HCT116 (cell line): ENCODE data around the gene AWAT1. TPM values are rescaled to one million over a fixed set of nuclear protein-coding genes. Genes with fewer than 3 reads are reported as not detected.
A peak's percentile ranks its signal among the peaks of the same experiment; 100 is the strongest.

Experiments
- ATAC-seq: fragments of 200-7000 bp; cut with Tn5 transposase; 2 replicates; pipeline ENCODE4 v1.9.1; 2020; ENCODE audit warnings: mild to moderate bottlenecking, moderate library complexity
- BruUV-seq: library from RNA; stranded (reverse); fragments of 400-500 nt; replicated peaks from 2 replicates; lab custom pipeline; 2021; lab: Mats Ljungman, UMichigan
- CTCF ChIA-PET: fragments of 300-600 bp; sonication (Branson Sonifier 250); formaldehyde crosslinking; loops from one replicate; lab custom pipeline; 2021; ENCODE audit warnings: antibody characterized with exemption; lab: Charles Lee
- POLR2A ChIA-PET: fragments of 300-600, 350-600 bp; sonication (Branson Sonifier 250); formaldehyde crosslinking; loops from one replicate; lab custom pipeline; 2021; ENCODE audit warnings: antibody characterized with exemption; lab: Charles Lee
- RAD21 ChIA-PET, 2 experiments: fragments of 300-600 bp; sonication (Branson Sonifier 250); formaldehyde crosslinking; loops; one replicate each; lab custom pipeline; 2023; ENCODE audit warnings: low total read pairs in 2 of 2; ENCODE audit not compliant: uncharacterized antibody in 2 of 2, unreplicated experiment in 2 of 2, low non-redundant PET in 1 of 2; lab: Charles Lee
- DNase-seq: peaks from one replicate; pipeline ENCODE4 v3.0.0-alpha.2; 2010; ENCODE audit warnings: low read depth, low spot score
- H2AFZ ChIP-seq: fragments of 200-600 bp; shearing (Covaris generic), sonication (generic); 2 replicates; pipeline ENCODE4 v1.6.1; 2017; ENCODE audit warnings: low read depth, mixed run types, mixed read lengths, antibody characterized with exemption, low read length; ENCODE audit not compliant: poor library complexity, severe bottlenecking
- H3K27ac ChIP-seq: 2 replicates; pipeline ENCODE4 v1.5.1; 2012; ENCODE audit warnings: low read depth, low read length
- H3K27me3 ChIP-seq: fragments of 200-600 bp; sonication (generic); 2 replicates; pipeline ENCODE4 v1.6.1; 2016; ENCODE audit warnings: mixed run types, low read length, mixed read lengths; ENCODE audit not compliant: insufficient read depth
- H3K36me3 ChIP-seq, 2 experiments: fragments of 200-500 bp in 1 of 2; fragments of 200-600 bp in 1 of 2; sonication (Bioruptor generic) in 1 of 2; sonication (generic) in 1 of 2; 2 replicates each; pipeline versions ENCODE4 v1.5.1 to v1.6.1; 2014 to 2016; ENCODE audit warnings: low read length in 2 of 2, inconsistent platforms in 1 of 2, mixed read lengths in 1 of 2, mixed run types in 1 of 2; ENCODE audit not compliant: insufficient read depth in 2 of 2, control insufficient read depth in 1 of 2
- H3K4me1 ChIP-seq, 2 experiments: fragments of 200-600 bp in 1 of 2; sonication (generic) in 1 of 2; 2 replicates each; pipeline versions ENCODE4 v1.5.1 to v1.6.1; 2012 to 2017; ENCODE audit warnings: low read length in 2 of 2, inconsistent platforms in 1 of 2, mild to moderate bottlenecking in 1 of 2, mixed read lengths in 1 of 2, mixed run types in 1 of 2, moderate library complexity in 1 of 2; ENCODE audit not compliant: insufficient read depth in 2 of 2, control insufficient read depth in 1 of 2
- H3K4me2 ChIP-seq: fragments of 200-600 bp; sonication (generic); 2 replicates; pipeline ENCODE4 v1.6.1; 2017; ENCODE audit warnings: mixed run types, low read length, mixed read lengths
- H3K4me3 ChIP-seq, 2 experiments: fragments of 200-600 bp in 1 of 2; sonication (generic) in 1 of 2; replicated peaks in 1 of 2; 2 replicates each; pipeline ENCODE4 v1.5.1; 2011 to 2016; ENCODE audit warnings: low read length in 2 of 2, control low read depth in 1 of 2, low read depth in 1 of 2, mild to moderate bottlenecking in 1 of 2, mixed read lengths in 1 of 2, mixed run types in 1 of 2
- H3K79me2 ChIP-seq: fragments of 200-600 bp; sonication (generic); 2 replicates; pipeline ENCODE4 v1.6.1; 2017; ENCODE audit warnings: mild to moderate bottlenecking, mixed run types, low read length, moderate library complexity, mixed read lengths; ENCODE audit not compliant: insufficient read depth
- H3K9ac ChIP-seq: fragments of 200-600 bp; sonication (generic); 2 replicates; pipeline ENCODE4 v1.6.1; 2016; ENCODE audit warnings: low read length, mixed read lengths
- H3K9me2 ChIP-seq: fragments of 200-600 bp; sonication (generic), shearing (Covaris generic); 2 replicates; pipeline ENCODE4 v1.6.1; 2017; ENCODE audit warnings: mixed run types, mild to moderate bottlenecking, moderate library complexity; ENCODE audit not compliant: insufficient read depth
- H3K9me3 ChIP-seq, 2 experiments: fragments of 200-500 bp in 1 of 2; fragments of 200-600 bp in 1 of 2; sonication (Bioruptor generic) in 1 of 2; sonication (generic) in 1 of 2; 2 replicates each; pipeline ENCODE4 v1.6.1; 2014 to 2017; ENCODE audit warnings: low read length in 2 of 2, mixed read lengths in 2 of 2, inconsistent platforms in 1 of 2, low read depth in 1 of 2, mild to moderate bottlenecking in 1 of 2, mixed run types in 1 of 2, moderate library complexity in 1 of 2; ENCODE audit not compliant: control insufficient read depth in 1 of 2, insufficient read depth in 1 of 2
- H4K20me1 ChIP-seq: fragments of 200-600 bp; sonication (generic), shearing (Covaris generic); 2 replicates; pipeline ENCODE4 v1.6.1; 2017; ENCODE audit warnings: mixed run types, mild to moderate bottlenecking, moderate library complexity; ENCODE audit not compliant: insufficient read depth
- CTCF ChIP-seq, 3 experiments: fragments of 200-600 bp in 1 of 3; sonication (generic) in 1 of 3; IDR thresholded peaks in 2 of 3; conservative IDR thresholded peaks in 1 of 3; 2 replicates each; pipeline ENCODE4 v1.5.1; 2012 to 2017; ENCODE audit warnings: low read depth in 2 of 3, low read length in 2 of 3, antibody characterized with exemption in 1 of 3, borderline replicate concordance in 1 of 3, control low read depth in 1 of 3, mild to moderate bottlenecking in 1 of 3, mixed read lengths in 1 of 3, mixed run types in 1 of 3, moderate library complexity in 1 of 3; ENCODE audit not compliant: insufficient read depth in 1 of 3
- ELF1 ChIP-seq: IDR thresholded peaks from 2 replicates; pipeline ENCODE4 v1.6.1; 2012; ENCODE audit warnings: low read depth, borderline replicate concordance
- EZH2 ChIP-seq: fragments of 200-600 bp; sonication (generic); IDR thresholded peaks from 2 replicates; pipeline ENCODE4 v1.6.1; 2017; ENCODE audit warnings: antibody characterized with exemption, mixed run types
- POLR2AphosphoS5 ChIP-seq: IDR thresholded peaks from 2 replicates; pipeline ENCODE4 v1.6.1; 2011; ENCODE audit warnings: mild to moderate bottlenecking, low read depth, low read length, moderate library complexity
- RAD21 ChIP-seq: IDR thresholded peaks from 2 replicates; pipeline ENCODE4 v1.6.1; 2012; ENCODE audit warnings: low read depth, mild to moderate bottlenecking
- ZNF274 ChIP-seq: fragments of 200-500 bp; sonication (Bioruptor generic); IDR thresholded peaks from 2 replicates; pipeline ENCODE4 v1.6.1; 2014; ENCODE audit warnings: mild to moderate bottlenecking, low read depth, low read length, inconsistent platforms
- intact Hi-C: fragments of 100-400 bp; cut with micrococcal nuclease; formaldehyde crosslinking; loops from 2 replicates; pipeline ENCODE4 v1.10.0; 2022
- total RNA-seq: library from RNA; stranded (reverse); gene quantifications from one replicate; pipeline ENCODE4 v1.2.1, GENCODE V29; 2021; ENCODE audit not compliant: unreplicated experiment

The AWAT1 gene
- total RNA-seq, 1 experiment from 2014 or later = not detected

DNA sequence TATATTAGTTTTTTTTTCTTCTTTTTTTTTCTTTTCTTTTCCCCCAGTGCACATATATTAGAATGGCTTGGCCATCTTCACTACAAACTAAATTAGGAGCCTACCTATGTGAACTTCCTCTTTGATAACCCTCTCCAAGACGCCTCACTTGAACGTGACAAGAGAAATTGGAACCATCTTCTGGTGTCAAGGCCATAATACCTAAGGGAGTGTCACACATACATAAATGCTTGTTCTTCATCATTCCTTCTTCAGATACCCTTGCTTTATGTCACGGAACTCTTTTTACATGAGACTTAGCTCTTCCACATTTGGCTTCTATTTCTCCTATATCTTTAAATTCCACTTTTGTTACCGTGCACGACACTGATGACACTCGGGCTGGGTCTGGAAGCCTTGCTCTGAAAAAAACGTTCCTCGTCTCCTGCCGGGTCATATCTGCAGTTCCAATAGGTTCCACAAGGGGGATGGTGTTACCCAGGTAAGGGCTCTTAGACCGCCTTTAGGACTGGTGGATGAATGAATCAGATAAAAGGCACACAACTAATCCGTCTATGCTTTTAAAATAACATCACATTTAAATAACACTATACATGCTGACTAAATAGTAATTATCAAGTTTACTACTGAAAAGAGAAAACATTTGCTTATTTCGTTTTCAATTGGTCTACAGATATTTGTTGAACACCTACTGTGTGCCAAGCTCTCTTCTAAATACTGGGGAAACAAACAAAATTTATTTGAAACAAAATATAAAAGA lies 37.3 kb upstream of the AWAT1 start:
- ChIA-PET POLR2A (no interaction called here), CTCF (interaction anchor here (1.8 kb wide), 1 partner anchor 66 kb away, joined by 4 read pairs; no protein-coding TSS in a partner anchor), RAD21 (interaction anchor here in 1 of 2 experiments (0.7 kb wide), 1 partner anchor 94 kb away, joined by 3 read pairs; no protein-coding TSS in a partner anchor)
- Histone ChIP-seq H3K9me2 (no peaks in the 10 kb centered on the region), H3K27me3 (no peaks in the 10 kb centered on the region), H3K27ac (no peak overlapping the region), H3K4me2 (peak overlapping the region; percentile 60), H3K4me3 (0 out of 4 replicates have a peak overlapping the region, but pooled peaks of 1 of the 2 experiments have one; percentile 13), H2AFZ (peak overlapping the region; percentile 98), H3K9me3 (no peaks in the 10 kb centered on the region), H3K36me3 (no peaks in the 10 kb centered on the region), H4K20me1 (no peaks in the 10 kb centered on the region), H3K4me1 (peaks cover 0 to 5% of the 10 kb centered on the region in 2 experiments; a peak in 1 of 4 replicates), H3K79me2 (no peaks in the 10 kb centered on the region), H3K9ac (no peak overlapping the region)
- TF ChIP-seq EZH2 = no peak
- TF ChIP-seq POLR2AphosphoS5 = no peak
- TF ChIP-seq ZNF274 = no peak
- TF ChIP-seq CTCF (IDR thresholded peaks at IDR 0.05 in 2 of 3, conservative IDR thresholded peaks at IDR 0.05 in 1 of 3; ENCODE audit: borderline replicate concordance in 1 of 3, insufficient read depth in 1 of 3, low read depth in 2 of 3, low read length in 2 of 3) = peak; percentile 60 to 80 (median 67)
- TF ChIP-seq ELF1 = no peak
- peak; percentile 81 for TF ChIP-seq RAD21
- peak; percentile 60 for DNase-seq
- intact Hi-C loops = loop anchor here (5.0 kb wide), 1 partner anchor 65 kb away; the partner anchor contains the start of gene P2RY4
- peak; percentile 97 for ATAC-seq
- no TSS peak for BruUV-seq
